GM18867 (cell line): Measurements from ENCODE around the gene BANP.
"Not testable (repeated sequence)": the region's sequence is repeated elsewhere in the genome, so short reads cannot be mapped to it uniquely, and the experiment has no call there.

ENCODE experiments used
- ATAC-seq: cut with Tn5 transposase; IDR thresholded peaks from one replicate; pipeline ENCODE4 v1.9.1; 2021; ENCODE audit warnings: mild to moderate bottlenecking, moderate library complexity; ENCODE audit not compliant: unreplicated experiment

BANP gene

DNA sequence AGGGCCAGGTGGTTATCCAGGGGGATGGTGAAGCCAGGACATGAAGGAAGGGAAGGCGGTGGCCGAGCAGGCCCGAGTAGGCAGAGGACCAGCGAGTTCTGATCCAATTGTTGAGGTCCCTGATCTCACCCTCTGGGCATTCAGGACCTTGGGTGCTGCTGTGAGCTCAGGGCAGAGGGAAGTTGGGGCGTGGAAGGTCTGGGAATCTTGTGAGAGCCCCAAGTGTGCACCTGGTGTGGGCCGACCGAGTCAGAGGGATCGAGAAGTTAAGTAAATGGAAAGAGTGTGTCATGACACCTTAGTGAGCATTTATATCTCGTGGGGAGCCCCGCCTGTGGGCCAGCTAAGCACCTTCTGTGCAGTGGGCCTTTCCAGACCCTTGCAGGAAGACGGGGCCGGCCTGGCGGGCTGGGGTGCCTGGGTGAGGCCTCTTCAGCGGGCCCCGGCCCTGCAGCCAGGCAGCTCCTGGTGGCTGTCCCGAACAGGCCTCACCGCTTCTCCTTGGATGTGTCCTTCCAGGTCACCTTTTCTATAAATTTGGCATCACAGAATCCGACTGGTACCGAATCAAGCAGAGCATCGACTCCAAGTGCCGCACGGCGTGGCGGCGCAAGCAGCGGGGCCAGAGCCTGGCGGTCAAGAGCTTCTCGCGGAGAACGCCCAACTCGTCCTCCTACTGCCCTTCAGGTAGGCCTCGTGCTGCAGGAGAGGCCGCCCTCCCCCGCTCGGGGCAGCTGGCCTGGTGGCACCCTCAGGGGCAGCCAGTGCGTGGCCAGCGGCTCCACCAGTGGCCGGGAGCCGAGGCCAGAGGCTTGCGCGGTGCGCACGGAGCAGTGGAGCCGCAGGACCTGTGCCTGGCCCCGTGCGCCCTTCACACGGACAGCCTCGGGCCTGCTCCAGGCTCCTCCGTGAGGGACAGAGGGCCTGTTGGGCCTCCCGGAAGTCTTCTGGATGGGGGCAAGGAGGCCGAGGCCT, 76.0 kb downstream of the BANP start:
- no peak for ATAC-seq

GRCh38 chr16:88028177-88028930, 77.1 kb downstream of the BANP start:
- ATAC-seq, result not testable (repeated sequence)

DNA sequence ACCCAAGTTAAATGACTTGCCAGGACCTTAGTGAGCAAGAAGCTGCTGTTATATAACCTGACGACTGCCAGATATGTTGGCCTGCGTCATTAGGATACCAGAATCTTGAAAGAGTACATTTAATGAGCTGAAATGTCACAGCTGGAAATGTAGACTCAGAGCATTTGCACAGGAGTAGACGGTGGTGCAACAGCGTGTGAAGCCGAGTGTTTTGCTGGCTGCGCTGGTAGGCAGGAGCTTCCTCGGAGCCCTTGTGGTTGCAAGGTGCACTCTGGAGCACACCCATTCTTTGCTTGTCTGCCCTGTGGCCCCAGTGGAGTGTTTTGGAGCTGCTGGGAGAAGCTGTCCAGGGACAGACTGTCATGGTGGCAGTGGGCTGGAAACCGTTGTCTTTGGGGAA, 79.3 kb downstream of the BANP start:
- no peak for ATAC-seq

DNA sequence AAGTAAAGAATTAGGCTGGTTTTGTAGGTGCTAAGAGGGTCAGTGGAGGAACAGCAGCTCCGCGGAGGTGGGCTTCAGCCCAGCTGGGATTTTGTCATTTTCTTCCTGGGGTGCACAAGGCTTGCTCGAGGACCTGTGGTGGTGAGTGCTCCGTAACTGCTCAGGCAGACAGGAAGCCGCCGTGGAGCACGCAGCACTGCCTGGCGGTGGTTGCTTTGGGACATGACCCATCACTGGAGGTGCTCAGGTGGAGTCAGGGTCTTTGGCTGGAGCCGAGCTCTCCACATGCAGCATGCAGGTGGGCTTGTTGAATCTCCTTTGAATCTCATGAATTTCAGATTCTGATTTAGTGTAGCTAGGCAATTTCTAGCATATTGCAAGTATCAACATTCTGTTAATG, 79.7 kb downstream of the BANP start:
- ATAC-seq, result not testable (repeated sequence)

GRCh38 chr16:88033003-88033740, 81.9 kb downstream of the BANP start:
- ATAC-seq, result not testable (repeated sequence)

- no peak for ATAC-seq
Measured at GRCh38 chr16:88034770-88035169, 83.5 kb downstream of the BANP start.

DNA sequence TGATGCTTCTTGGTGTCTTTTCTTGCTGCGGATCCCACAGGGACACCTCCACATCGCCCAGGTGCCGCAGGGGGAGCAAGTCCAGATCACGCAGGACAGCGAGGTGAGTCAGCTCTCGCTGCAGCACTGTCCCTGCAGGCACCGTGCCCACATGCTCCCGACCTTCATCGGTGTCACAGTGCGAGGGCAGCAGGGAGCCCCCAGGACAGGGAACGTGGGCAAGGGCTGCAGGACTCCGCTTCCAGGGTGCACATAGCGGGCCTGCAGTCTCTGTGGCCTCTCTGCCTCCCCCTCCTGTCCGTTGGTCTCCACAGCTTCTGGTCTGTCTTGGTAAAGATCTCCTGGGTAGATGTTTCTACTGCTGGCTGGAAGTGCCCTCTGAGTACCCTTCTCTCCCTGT, 84.1 kb downstream of the BANP start:
- no peak for ATAC-seq

DNA sequence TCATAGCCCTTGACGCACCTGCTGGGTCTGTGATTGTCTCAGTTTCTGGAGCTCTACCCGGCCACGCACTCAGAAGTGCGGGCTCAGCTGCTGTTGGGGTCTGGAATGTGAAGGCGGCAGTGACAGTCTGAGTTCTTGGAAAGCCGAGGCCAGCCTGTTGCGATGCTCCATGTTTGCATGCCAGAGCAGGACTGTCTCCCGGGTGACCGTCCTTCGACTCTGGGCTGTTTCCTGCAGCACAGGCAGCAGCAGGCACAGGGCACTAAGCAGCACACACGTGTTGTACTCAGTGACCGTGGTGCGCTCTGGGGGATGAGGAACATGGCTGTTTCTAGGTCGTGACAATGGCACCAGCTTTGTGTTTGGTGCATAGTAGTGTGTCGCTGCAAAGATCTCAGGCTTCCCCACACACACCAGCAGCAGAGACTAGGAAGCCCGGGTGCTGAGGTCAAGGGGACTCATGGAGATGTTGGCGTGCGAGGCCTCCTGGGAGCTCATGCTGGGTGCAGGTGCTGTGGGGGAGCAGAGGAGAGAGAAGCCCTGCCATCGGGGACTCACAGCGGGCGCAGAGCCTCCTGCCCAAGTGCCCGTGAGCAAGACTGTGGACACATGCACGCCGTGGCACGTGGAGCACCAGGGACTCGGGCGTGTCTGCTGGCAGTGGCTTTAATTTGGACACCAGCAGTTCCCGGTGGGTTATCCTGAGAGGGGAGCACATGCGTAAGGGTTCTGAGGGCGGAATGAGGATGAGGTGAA, 84.8 kb downstream of the BANP start:
- not testable (repeated sequence) for ATAC-seq

DNA sequence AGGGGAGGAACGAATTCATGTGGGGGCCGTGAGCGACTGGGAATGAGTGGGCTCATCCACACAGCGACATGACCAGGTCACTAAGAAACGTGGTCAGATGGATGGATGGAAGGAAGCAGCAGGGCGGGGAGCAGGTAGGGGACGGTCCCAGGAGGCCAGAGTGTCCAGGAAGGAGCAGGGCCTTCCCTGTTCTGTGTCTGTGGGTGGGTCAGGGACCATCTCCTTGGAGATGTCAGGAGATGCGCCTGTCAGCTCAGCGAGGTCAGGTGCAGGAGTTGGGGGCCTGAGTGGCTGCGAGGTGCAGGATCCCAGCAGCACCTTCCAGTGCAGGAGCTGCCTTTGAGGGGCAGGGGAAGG, 85.4 kb downstream of the BANP start:
- ATAC-seq, result not testable (repeated sequence)

DNA sequence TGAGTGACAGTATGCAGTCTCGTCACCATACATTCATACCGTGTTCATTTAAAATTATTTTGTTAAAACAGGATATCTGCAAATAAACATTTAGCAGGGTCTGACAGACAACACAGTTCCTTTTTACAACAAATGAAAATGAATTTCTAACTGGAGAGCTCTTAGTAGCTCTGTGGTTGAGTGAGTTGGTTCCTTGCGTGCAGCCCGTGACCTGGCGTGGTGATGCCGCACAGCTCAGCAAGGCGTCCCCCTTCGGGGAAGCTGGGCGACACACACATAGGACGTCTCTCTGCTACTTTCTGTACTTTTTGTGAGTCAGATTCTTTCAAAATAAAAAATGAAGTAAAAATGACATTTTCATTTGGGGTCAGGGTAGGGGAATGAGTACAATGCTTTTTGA, 86.1 kb downstream of the BANP start:
- not testable (repeated sequence) for ATAC-seq

DNA sequence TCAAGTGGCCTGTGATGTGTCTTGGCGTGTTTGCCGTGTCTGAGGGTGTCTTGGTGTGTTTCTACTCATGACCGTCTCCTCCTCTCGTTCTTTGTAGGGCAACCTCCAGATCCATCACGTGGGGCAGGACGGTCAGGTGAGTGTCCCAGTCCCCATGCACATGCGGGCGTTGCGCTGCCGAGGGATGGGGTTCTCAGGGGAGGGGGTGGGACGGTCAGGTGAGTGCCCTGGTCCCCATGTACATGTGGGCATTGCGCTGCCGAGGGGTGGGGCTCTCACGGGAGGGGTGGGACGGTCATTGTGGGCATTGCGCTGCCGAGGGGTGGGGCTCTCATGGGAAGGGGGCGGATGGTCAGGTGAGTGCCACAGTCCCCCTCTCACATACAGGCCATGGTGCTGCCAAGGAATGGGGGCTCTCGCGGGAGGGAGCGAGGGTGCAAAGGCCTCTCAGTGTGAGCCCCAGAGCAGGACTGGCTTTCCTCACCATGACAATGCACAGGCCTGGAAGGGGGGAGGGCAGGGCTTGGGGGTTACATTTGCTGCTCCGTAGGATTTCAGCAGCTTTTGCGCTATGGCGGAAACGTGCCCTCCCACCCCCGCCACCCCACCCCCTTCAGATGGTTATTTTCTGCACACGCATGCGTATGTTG, 86.8 kb downstream of the BANP start:
- ATAC-seq, result not testable (repeated sequence)

- not testable (repeated sequence) for ATAC-seq
Measured at GRCh38 chr16:88038526-88038908, 87.3 kb downstream of the BANP start.

DNA sequence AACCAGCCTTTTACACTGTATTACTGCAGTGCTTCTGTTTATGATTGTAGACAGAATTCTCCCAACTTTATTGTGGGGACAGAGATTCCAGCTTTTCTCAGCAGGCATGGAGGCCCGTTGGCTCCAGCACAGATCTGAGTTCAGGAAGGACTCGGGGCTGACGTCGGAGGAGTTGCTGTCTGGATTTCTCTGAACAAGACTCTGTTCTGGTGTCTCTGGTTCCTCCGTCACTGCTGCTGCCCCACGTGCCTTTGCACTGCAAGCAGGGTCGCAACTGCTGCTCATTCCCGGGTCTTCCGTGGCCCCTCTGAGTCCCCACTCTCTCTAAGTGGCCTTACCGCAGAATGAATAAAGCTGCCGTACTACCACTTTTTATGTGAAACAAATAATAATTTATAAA, 88.4 kb downstream of the BANP start:
- ATAC-seq, result no peak

DNA sequence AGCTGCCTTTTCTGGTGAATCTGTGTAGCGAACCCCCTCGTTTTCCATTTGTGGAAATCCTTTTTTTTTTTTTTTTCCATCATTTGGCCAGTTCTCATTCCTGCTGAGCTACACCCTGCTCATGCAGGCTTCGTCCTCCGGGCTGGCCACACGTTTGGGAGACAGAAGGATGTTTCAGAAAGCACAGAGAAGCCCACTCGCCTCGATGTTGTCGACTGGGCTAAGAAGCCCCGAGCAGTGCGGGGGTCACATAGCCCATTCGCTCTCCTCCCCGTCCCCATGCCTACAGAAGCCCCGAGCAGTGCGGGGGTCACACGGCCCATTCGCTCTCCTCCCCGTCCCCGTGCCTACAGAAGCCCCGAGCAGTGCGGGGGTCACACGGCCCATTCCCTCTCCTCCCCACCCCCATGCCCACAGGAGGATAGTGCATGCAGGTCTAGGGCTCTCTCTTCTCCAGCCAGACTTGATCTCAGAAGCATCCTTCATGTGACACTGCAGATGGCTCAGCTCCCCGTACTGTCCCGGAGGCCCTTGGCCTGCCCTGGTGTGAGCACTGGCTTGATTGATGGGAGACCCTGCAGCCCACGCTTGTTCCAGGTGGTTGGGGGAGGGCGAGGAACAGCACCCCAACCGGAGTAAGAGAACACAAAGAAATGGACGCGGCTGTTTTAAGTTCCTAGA, 89.1 kb downstream of the BANP start:
- ATAC-seq, result not testable (repeated sequence)

DNA sequence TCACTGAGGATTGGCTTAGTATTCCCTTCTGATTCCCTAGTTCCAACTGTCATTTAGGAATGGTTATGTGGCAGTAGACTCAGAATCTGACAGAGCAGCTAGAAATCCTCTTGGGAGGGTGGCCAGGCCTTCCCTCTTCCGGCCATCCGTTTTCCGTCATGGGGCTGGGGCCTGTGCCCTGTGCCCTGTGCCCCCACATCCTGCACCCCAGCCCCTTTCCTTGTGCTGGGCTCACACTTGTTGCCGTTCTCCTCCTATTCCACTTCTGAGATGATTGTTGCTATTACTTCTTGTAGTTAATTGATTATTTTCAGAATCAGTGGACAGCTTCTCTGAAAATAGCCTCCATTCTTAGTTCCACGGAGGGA, 89.6 kb downstream of the BANP start:
- ATAC-seq, result not testable (repeated sequence)

GRCh38 chr16:88041506-88041905, 90.3 kb downstream of the BANP start:
- ATAC-seq, result not testable (repeated sequence)

DNA sequence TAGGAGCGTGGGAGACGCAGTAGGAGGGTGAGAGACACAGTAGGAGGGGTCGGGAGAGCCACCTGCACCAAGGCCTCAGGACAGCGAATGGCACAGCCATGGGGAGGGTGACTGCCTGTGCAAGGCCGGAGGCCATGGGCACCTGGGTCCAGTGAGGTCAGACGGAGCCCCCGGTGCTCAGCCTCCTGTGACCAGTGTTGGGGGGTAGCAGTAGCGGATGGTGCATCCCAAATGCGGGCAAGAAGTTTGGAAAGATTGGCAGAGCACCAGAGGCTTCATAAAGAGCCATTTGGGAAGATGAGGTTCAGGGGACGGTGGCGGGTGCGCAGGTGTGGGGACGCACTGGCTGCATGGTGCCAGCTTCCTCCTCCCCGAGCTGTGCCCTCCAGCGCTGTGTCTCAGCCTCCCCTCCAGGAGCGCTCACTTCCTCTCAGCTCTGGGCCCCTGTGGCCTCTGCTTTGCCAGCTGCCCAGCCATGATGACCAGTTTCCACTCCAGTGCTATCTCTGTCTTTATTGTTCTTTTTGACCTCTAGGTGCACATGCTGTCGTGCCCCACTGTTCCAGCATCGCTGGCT, 90.8 kb downstream of the BANP start:
- not testable (repeated sequence) for ATAC-seq

DNA sequence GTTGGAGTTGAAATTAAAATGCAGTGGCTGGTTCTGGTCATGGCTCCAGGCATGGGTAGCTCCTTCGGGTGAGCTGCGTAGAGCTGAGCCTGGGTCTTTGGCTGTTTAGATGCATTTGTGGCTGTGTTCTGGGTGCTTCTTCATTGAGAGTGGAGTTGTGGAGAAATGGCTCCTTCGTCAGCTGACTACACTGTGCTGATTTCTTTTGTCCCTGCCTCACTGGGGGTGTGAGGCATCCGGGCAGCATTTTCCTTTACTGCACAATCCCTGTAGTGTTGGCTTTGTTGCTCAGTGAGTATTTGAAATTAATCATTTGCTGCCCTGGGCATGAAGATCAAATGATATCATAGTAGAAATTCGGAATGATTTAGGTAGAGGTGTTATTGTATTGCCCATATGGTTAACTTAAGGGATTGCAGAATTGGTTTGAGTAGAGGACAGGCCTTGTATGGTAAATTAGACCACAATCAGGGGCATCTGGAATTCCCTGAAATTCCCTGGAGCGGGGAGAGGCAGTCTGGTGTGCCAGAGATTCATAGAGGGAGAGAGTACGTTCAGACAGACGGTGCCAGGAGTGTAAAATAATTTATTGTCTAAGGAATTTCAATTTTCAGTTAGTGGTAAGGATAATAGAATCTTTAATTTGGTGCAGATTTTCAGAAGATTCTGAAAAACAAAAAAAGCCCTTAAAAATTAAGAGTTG, 92.1 kb downstream of the BANP start:
- not testable (repeated sequence) for ATAC-seq
